Measurements from ENCODE around the gene POLR1H. TPM values are rescaled to one million over a fixed set of nuclear protein-coding genes. Genes with fewer than 3 reads are reported as not detected.

POLR1H gene
- total and polyA plus RNA-seq, 2 experiments from 2014 or later, result 22.0 to 26.8 TPM

DNA sequence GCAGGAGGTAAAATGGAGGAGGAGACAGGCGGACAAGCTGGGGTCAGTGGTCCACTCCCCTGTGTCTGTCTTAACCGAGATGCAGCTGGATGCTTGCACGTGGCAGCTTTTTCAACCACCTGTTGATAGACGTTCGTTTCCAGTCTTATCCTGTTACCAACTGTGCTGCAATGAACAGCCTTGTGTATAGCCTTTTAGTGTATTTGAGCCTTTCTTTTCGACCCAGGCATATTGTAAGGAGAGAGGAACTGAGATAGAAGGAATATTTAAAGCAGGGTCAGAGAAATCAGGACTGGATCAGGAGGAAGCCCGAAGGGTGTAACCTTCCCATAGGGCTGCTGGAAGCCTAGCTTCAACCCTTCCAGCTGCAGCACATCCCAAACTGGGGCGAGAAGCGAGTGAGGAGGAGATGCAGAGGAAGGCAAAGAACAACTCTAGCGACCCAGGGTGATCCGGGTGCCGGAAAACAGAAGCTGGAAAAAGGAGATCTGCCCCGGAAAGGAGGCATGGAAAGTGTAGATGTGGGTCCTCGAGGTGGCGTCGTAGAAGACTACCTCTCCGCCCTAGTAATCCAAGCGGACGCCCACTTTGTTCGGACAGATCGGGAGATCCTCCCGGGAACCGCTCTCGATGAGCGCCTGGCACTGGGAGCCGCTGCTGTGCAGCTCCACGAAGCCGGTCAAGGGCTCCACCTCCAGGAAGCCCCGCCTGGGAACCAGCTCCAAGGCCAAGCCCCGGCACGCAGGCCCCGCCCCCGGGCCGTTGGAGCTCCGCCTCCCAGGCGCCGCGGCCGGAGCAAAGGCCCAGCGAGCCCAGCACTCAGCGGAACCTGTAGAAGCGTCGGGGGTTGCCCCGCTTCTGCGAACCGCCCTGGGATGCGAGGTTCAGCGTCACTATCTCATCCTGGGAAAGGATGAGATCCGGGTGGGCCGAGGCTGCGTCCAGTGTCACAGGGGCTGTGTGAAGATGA lies 40.7 kb downstream of the POLR1H start:
- peaks cover 100% of the 10 kb centered on the region for H3K27me3 ChIP-seq
- peak; percentile 90 to 91 for DNase-seq (ENCODE audit: low read depth in 1 of 2, low spot score in 1 of 2)
- TF ChIP-seq, protein P1, sequence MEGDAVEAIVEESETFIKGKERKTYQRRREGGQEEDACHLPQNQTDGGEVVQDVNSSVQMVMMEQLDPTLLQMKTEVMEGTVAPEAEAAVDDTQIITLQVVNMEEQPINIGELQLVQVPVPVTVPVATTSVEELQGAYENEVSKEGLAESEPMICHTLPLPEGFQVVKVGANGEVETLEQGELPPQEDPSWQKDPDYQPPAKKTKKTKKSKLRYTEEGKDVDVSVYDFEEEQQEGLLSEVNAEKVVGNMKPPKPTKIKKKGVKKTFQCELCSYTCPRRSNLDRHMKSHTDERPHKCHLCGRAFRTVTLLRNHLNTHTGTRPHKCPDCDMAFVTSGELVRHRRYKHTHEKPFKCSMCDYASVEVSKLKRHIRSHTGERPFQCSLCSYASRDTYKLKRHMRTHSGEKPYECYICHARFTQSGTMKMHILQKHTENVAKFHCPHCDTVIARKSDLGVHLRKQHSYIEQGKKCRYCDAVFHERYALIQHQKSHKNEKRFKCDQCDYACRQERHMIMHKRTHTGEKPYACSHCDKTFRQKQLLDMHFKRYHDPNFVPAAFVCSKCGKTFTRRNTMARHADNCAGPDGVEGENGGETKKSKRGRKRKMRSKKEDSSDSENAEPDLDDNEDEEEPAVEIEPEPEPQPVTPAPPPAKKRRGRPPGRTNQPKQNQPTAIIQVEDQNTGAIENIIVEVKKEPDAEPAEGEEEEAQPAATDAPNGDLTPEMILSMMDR (IDR thresholded peaks at IDR 0.05; ENCODE audit: low read depth, low read length), result peak; percentile 12
- no peaks in the 10 kb centered on the region for H3K4me1 ChIP-seq (ENCODE audit: low read depth)
- H3K27ac ChIP-seq, result no peak overlapping the region
- H3K9me3 ChIP-seq (ENCODE audit: low read depth), result no peaks in the 10 kb centered on the region
- H3K36me3 ChIP-seq, result no peaks in the 10 kb centered on the region
- peak overlapping the region; percentile 16 for H3K4me3 ChIP-seq

DNA sequence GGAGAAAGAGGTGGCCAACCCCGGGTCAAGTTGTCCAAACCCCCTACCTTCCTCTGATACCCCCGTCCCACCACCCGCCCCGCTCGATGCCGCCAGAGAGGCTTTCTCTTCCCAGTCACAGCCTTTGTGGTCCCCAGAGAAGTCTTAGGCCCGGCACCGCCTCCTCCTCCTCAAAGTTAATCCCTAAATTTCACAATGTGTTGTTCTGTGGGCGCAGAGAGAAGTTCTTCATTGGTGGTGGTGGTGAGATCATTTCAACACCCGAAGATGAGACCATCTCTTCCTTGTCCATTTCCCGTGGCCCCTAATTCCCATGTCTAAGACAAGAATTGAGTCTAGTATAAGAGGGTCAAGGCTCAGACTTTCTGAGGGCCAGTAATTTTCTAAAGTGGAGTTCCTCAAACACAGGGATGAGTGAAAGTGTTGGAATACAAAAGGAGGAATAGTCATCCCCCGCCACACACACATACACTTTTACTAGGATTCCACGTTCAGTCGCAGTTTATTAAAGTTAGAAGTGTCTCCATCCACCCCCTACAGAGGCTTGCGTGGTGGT lies 41.4 kb downstream of the POLR1H start:
- H3K4me1 ChIP-seq (ENCODE audit: low read depth), result no peaks in the 10 kb centered on the region
- no peaks in the 10 kb centered on the region for H3K9me3 ChIP-seq (ENCODE audit: low read depth)
- peak overlapping the region; percentile 16 for H3K4me3 ChIP-seq
- no peak overlapping the region for H3K27ac ChIP-seq
- peak in 1 of 2 donors; percentile 67 for DNase-seq (ENCODE audit: low read depth in 1 of 2, low spot score in 1 of 2)
- H3K27me3 ChIP-seq, result peaks cover 100% of the 10 kb centered on the region
- H3K36me3 ChIP-seq, result no peaks in the 10 kb centered on the region
- TF ChIP-seq, protein P1 (IDR thresholded peaks at IDR 0.05; ENCODE audit: low read depth, low read length), result no peak

DNA sequence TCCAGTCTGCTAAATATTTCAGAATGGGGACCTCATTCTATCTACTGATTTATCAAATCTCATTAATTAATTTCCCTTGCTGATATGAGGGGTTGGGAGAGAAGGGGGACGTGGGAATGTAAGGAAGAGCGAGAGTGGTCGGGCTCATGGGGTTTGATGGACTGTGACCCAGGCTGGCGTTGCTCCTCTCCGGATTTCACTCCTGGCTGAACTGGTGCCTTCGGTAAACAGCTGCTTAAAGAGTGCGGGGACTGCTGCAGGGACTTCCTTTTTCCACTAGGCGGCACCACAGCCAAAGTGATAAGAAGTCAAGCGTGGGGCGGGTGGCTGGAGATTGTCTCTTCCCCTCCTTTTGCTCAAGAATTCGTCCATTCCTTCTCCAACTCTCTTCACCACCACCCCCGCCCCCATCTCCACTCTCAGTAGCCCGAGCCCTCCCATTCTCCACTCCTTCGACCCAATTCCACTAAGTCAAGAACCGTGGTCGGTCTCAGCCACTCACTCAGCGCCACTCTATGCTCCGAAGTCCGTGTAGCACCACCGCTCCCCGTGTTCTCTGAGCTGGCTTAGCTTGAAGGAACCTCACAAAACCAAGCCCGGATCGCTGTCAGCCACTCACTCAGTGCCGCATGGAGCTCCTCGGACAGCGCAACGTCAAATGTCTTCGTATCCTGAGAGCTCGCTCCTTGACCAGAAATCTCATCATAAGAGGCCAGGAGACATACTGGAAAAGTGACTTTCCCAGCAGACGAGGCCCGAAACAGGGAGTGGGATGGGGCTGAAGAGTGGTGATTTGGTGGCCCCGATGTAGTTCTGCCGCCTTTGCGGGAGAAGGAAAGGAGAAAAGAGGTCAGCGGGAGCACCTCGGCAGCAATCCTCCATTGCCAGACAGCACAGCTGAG lies 42.2 kb downstream of the POLR1H start:
- TF ChIP-seq, protein P1 (IDR thresholded peaks at IDR 0.05; ENCODE audit: low read depth, low read length), result peak; percentile 92
- DNase-seq (ENCODE audit: low read depth in 1 of 2, low spot score in 1 of 2), result peak; percentile 86 to 92
- H3K27ac ChIP-seq, result no peak overlapping the region
- H3K4me3 ChIP-seq, result peak overlapping the region; percentile 30
- no peaks in the 10 kb centered on the region for H3K9me3 ChIP-seq (ENCODE audit: low read depth)
- H3K36me3 ChIP-seq, result no peaks in the 10 kb centered on the region
- H3K27me3 ChIP-seq, result peaks cover 100% of the 10 kb centered on the region
- no peaks in the 10 kb centered on the region for H3K4me1 ChIP-seq (ENCODE audit: low read depth)

DNA sequence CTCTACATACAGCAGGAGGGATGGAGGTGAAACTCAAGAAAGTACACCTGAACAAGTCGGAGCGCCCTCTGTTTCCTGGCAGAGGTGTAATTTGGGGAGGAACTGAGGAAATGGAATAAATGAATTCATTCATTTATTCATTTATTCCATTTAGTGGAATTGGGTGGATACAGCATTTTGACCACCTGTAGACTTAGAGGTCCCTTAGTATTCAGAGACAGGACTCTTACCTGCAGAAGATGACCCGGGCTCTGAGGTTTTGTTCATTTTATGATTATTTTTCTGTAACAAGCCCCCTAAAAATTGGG lies 42.8 kb downstream of the POLR1H start:
- Histone ChIP-seq H3K27me3 (peaks cover 98% of the 10 kb centered on the region), H3K9me3 (ENCODE audit: low read depth) (no peaks in the 10 kb centered on the region), H3K36me3 (no peaks in the 10 kb centered on the region), H3K4me1 (ENCODE audit: low read depth) (no peaks in the 10 kb centered on the region), H3K27ac (no peak overlapping the region), H3K4me3 (no peak overlapping the region)
- TF ChIP-seq, protein P1 (IDR thresholded peaks at IDR 0.05; ENCODE audit: low read depth, low read length), result no peak
- DNase-seq (ENCODE audit: low read depth in 1 of 2, low spot score in 1 of 2), result no peak

DNA sequence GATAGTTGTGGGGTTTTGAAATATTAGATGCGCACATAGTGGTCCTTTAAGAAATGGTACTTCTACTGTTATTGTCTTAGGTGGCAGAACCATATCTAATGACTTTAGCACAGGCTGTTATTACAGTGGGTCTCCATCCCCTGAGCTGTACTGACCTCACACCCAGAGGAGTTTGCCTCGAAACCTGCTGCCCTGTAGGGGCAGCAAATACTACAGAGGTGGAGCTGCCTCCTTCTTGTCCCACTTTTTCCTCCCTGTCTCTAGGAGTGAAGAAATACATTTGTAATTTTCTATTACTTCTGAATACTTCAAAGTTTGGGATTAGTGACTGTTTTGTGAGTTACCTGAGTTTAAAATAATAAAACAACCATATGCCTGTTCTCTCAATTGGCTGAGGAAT lies 43.6 kb downstream of the POLR1H start:
- H3K27me3 ChIP-seq, result peaks cover 98% of the 10 kb centered on the region
- TF ChIP-seq, protein P1 (IDR thresholded peaks at IDR 0.05; ENCODE audit: low read depth, low read length), result no peak
- DNase-seq (ENCODE audit: low read depth in 1 of 2, low spot score in 1 of 2), result no peak

More for the DNA sequence above, 43.6 kb downstream of the POLR1H start:
- H3K9me3 ChIP-seq (ENCODE audit: low read depth), result no peaks in the 10 kb centered on the region
- no peak overlapping the region for H3K4me3 ChIP-seq
- H3K36me3 ChIP-seq, result no peaks in the 10 kb centered on the region
- H3K4me1 ChIP-seq (ENCODE audit: low read depth), result no peaks in the 10 kb centered on the region
- no peak overlapping the region for H3K27ac ChIP-seq
